Measurements from ENCODE around the gene SHCBP1.
"Not testable (repeated sequence)": the region's sequence is repeated elsewhere in the genome, so short reads cannot be mapped to it uniquely, and the experiment has no call there.

GRCh38 chr16:46554435-46554834, 66.7 kb downstream of the SHCBP1 start:
- TF ChIP-seq CTCF (IDR thresholded peaks at IDR 0.05; ENCODE audit: low read depth, low read length): peak; percentile 63
- TF ChIP-seq EZH2phosphoT487 (IDR thresholded peaks at IDR 0.05; ENCODE audit: low read depth): not testable (repeated sequence)
